ENCODE data around the gene SFRP4.

SFRP4 gene

DNA sequence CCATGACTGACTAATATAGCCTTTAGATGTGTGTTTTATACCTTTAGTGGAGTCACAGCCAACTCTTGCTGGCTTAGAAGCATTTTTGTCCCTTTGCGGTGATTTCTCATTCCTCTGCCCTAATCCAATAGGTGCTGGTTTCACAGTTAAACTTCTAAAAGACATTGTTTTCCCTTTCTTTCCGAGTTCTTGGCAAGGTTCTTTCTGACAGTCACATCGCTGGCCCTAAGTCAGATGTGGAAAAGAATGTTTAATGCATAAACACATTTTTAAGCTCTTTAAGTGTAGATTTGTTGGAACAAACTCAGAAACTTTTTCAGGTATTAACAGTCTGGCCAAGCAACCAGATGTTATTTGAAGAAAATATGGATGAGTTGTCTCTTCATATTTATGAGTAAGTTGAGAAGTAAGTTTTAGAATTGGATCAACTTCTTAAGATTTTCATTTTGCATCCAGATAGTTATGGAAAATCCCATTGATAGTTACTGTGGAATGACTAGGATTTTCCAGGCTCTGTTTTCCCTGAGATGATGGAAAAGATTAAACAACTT lies 7.9 kb upstream of the SFRP4 start:
- DNase-seq (ENCODE audit: low read depth): no peak

DNA sequence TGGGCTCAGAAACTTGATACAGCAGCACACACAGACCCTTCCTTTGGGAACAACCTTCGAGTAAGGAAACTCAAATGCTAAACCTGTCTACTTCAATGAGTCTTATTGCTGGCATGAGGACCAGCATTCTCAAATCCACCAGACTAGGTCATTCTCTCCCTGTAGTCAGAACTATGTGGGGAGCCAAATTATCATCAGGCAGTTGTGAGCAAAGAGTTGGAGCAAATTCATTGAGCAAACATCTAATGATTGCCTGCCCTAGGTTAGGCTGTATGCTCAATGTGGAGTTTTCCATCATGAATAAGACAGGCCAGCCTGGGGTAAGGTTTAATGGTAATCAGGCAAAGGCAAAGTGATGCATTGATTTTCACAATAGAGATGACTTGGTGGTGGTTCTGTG lies 7.4 kb upstream of the SFRP4 start:
- no peak for DNase-seq (ENCODE audit: low read depth)

DNA sequence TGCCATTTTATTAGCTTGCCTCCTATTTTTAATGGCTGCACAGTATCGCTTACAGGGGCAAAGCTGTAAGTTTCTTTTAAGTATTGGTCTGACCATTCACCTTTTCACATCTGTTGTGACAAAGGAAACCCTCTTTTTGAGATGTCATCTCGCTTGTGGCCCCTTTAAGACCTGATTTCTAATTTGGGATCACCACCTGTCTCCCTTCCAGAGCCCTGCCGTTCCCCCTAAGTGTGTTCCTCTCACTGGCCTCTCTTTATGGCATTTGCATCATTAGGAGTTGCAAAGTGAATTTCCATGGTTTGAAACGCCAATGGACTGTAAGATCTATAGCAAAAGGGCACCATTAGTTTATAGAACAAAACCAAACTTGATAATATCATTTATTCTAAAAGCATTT lies 5.3 kb upstream of the SFRP4 start:
- no peak for DNase-seq (ENCODE audit: low read depth)

DNA sequence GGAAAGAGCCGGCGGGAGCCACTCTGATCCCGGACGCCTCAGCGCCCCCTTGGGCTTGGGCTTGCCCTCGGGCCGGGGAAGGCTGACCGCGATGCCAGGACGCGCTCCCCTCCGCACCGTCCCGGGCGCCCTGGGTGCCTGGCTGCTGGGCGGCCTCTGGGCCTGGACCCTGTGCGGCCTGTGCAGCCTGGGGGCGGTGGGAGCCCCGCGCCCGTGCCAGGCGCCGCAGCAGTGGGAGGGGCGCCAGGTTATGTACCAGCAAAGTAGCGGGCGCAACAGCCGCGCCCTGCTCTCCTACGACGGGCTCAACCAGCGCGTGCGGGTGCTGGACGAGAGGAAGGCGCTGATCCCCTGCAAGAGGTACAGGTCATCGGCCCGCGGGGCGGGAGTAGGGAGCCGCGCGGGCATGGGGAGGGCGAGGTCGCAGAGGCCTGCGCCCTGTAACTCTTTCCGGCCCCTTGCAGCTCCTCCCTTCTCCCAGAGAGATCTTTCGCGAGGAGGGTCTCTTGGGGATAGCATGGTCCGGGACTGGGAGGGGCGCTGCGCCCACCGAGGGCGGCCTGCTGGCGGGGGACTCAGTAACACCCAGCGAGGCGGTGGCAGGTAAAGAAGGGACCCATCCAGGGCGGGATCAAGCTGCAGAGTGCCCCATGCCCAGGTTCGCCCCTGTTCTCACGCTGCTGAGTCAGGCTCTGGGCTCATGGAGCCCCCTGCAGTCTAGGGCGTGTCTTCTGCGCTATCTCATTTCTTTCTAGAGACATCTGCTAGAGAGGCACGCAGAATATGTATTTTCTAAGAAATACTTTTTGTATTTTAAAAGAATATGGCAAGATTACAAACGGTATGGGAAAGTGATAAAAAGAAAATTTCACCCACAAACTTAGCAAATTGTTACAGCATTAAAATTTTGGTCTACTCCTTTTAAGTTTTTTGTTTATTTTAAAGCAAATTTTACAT lies 4.5 kb upstream of the SFRP4 start:
- DNase-seq (ENCODE audit: low read depth): no peak

DNA sequence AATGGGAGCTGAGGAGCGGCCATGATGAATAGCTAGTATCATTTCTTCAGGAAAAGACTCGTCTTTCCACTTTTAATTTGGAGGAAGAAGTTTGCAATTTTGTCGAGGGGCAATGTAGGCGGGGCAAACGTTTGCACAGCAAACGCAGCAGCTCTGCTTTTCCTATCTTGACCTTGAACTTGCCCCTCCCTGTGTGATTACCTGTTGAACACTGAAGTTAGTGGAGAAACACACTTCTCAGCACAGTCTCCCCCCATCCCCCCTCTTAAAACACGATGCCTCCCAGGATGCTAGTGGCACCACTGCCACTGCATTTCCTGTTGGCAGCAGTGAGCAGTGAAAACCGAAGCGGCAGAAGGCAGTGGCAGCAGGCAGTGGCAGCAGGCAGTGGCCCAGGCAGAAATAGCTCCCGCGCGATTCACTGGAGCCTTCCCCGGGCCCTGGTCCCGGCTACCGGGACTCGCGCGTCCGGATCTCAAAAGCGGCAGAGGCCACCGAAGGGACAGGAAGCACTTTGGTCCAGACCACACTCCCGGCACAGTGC lies 3.8 kb upstream of the SFRP4 start, which contains the start of gene EPDR1:
TSS of gene EPDR1 (plus strand) at position 336 of the 544 bp plus-strand sequence. CDS start 300 bp downstream, outside the sequence.
- DNase-seq (ENCODE audit: low read depth): no peak

DNA sequence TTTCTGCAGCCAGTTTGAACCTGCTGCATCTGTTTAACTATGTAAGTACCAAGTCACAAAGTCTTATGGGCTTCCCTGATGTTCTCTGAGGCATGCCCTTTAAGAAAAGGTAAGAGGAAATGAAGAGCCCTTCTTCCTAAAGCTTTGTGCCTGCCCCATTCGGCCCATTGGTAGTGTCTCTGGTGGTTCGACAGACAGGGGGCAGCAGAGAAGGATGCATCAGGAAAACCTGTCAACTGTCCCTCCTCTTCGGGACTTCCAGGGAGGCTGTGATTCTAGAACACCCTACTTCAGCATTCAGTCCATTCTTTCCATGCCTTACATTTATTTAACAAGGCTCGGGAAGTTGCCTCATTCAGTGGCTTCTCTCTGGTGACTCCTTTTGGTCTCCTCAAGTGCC lies 1.9 kb upstream of the SFRP4 start:
- DNase-seq (ENCODE audit: low read depth): no peak

DNA sequence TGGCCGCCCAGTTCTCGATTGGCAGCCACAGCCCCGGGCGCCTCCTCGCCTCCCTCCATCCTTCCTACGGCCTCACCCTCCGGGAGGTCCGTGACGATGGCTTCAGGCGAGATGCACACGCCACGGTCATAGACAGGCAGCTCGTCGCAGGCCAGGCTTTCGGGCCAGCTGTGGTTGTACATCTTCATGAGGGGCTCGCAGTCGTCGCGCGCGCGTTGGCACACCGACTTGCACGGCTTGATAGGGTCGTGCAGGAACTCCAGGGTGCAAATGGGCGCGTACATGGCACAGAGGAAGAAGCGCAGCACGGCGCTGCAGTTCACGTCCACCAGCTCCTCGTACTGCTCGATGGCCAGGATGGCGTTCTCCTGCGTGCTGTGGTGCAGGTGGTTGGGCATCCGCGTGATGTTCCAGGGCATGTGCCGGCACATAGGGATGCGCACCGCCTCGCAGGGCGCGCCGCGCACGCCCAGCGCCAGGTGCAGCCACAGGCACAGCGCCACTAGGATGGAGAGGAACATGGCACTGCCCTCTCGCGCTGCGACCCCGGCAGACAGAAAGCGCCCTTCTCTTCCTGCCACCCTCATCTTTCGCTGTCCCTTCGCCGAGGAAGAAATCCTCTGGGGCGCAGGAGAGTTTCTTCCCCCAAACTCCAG lies 472 bp downstream of the SFRP4 start:
- DNase-seq (ENCODE audit: low read depth): no peak

DNA sequence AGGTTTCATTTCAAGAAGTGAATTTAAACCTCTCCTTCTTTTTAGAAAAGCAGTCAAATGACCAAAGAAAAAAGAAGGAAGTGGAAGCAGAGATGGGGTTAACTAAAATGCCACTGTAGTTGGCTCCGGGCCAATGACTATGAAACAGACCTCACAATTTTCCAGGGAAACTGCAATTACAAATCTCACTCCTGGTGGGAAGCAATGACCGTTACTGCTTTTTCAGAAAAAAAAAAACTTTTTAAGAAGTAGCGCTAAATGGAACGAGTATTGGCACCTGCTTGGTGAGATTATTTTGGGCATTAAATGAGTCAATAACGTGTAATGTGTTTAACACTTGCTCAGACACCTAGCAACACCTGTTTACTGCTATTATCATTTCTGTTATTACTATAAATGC lies 1.2 kb downstream of the SFRP4 start:
- no peak for DNase-seq (ENCODE audit: low read depth)

DNA sequence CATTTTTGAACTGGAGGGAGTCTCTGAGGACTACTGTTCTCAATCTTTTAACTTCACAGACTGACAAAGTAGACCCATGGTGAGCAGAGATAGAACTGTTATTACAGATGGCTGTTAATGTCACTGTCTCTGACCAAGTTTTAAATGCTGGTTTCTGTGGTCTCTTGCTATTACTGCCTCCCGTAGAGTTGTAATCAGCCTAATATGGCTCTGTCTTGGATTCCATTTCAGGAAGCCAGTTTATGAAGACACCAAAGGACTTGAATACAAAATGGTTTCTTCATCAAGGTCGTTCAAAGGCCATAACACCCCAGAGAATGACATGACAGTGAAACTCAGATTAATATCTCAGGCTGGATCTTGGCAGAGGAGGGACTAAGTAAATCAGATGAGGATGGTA lies 3.9 kb downstream of the SFRP4 start:
- DNase-seq (ENCODE audit: low read depth): no peak

DNA sequence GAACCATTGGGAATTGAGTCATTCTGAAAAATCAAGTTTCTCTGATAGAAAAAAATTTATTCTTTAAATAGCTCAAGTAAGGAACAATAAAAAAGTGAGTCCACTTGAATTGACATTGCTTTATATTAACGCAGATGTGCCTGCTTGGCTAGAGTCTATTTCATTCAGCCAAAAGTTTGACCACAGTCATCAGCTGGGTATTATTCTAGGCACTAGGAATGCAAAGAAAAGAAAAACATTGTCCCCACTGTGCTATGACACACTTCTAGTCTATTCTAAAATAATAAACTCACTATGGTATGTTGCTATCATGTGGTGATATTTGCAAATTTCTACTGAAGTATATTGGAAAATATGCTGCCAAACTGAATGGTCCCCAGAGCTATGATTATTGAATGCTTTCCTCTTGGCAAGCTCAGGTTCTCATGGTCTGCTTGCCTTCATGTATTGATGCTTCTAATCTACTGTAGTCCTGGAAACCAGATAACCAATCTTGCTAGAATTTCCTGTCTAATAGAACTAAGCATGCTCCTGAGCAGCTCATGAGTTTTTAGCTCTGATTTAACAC lies 8.3 kb downstream of the SFRP4 start:
- DNase-seq (ENCODE audit: low read depth): no peak

DNA sequence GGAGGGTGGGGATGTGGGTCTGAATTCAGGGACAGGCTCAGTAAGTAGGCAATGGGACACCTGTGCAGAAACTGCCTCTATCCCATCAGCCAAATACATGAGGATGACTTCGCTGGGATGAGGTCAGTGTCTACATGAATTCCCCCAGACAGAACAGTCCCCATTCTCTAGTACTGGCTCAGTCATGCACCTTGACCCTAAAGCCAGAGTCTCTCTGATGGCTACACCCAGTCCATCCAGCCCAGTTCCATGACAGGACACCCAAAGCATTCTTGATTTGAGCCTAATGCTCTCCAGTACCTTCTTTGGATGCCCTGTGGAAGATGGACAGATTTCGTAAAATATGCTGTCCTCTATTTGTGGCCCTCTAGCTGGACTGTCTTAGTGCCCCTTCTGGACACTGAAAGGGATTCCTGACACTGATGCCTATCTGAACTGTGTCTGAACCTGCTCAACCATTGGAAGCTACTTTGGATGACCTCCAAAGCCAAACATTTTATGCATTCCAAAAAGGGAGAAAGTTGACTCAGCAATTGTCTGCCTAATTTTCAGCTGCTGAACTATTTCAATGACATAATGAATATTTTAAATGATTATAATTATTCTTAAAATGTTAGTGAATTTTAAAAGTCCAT lies 14.6 kb downstream of the SFRP4 start:
- DNase-seq (ENCODE audit: low read depth): no peak

DNA sequence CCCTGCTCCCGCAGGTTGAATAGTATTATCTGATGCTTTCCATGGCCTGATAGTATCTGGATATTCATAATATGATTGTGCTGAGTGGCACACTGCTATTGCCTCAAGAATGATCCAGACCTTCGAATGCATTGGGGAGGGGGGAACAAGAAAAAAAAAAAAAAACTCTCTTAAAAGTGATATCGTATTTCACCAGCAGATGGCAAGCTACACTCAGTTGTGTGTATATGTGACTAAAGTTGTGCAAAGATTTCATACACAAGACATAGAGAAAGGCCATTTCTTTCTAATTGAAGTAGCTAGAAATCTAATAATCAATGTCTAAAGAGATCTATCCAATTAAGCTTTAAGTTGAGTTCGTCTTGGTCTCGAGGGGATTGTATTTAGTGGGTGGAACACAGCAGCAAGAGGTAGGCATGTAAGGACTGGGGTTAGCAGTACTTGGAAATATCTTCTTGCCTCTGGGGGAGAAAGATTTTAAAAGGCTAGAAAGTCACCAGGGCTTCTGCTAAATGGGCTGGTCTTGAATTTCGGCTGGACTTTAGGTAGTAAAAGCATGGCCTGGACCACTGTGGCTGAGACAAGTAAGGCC lies 15.3 kb downstream of the SFRP4 start:
- DNase-seq (ENCODE audit: low read depth): peak; percentile 22

DNA sequence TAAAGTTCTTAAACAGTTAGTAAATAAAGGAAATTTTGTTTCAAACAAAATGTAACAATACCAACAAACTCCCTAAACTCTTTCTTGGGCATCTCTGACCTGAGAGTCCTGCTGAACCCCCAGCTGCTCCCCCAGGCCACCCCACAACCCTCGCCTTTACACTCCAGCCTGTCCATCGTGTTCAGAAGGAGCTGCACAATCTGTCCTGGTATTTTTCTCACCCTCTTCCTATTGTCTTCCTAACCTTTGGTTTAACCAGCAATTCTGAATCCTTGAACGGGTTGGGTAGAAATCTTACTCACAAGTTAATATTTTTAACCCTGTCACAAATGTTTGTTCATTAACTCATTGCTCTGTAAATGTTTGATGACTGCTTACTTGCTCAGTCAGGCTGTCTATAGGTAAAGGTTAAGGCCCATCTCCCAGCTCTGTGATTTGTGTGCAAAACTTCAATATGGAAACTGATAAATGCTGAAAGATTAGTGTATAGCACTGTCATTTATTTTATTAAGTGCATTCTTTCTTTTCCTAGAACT lies 16.8 kb downstream of the SFRP4 start:
- DNase-seq (ENCODE audit: low read depth): no peak

DNA sequence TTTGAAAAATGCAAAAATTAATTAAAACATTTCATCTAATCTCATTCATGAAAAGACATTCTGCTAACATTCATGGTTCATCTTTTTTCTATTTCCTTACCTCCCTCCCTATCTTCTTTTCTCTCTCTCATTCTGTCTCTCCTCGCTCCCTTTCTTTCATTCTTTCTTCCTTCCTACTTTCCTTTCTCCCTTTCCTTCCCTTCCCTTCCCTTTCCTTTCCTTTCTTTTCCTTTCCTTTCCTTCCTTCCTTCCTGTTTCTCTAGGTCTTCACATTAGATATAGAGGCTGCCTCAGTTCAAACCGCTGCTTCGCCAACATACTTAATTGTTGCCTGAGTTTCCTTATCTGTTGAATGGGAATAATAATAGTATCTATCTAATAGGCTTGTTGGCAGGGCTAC lies 21.9 kb downstream of the SFRP4 start:
- DNase-seq (ENCODE audit: low read depth): no peak

DNA sequence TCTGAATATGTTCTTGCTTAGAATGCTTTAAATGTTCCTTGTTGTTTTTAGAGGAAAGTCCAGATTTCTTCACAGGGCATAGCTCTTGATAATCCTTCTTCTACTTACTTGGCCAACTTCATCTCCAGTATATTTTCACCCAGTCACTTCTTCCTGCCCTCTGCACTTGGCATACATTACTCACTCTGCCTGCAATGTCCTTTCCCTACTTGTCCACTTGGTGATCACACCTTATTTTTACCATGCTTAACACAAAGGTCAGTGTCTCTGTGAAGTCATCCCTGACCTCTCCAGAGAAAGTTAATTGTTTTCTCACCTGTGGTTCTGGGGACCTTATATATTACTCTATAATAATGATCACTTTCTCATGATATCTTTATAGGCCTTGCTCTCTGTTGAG lies 23.3 kb downstream of the SFRP4 start:
- no peak for DNase-seq (ENCODE audit: low read depth)

DNA sequence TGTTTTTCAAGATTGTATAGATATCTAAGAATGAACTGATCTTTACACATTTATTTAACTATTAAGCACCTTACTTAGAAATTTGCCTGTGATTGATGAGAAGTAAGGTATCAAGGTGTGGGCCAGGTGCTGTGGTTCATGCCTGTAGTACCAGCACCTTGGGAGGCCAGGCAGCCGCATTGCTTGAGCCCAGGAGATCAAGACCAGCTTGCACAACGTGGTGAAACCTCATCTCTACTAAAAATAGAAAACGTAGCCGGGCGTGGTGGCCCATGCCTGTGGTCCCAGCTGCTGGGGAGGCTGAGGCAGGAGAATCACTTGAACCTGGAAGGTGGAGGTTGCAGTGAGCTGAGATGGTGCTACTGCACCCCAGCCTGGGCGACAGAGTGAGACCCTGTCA lies 34.5 kb downstream of the SFRP4 start:
- DNase-seq (ENCODE audit: low read depth): no peak

Measured in ELR (cell line).